NCI-H345 (cell line): ENCODE measurements around the gene SH2D2A.
A peak's percentile ranks its signal among the peaks of the same experiment; 100 is the strongest.

Experiments
- DNase-seq: peaks from one replicate; lab custom pipeline; 2025; lab: John Stamatoyannopoulos, UW

SH2D2A gene

GRCh38 chr1:156823210-156823790 is 6.7 kb upstream of the SH2D2A start:
- no peak for DNase-seq

- no peak for DNase-seq
These were observed 6.0 kb upstream of the SH2D2A start for GRCh38 chr1:156822680-156823079.

GRCh38 chr1:156821801-156822200 is 5.2 kb upstream of the SH2D2A start:
- DNase-seq: no peak

- no peak for DNase-seq
These were observed 656 bp downstream of the SH2D2A start for GRCh38 chr1:156815961-156816422.

- DNase-seq: no peak
These were observed 1.3 kb downstream of the SH2D2A start for GRCh38 chr1:156815307-156815826.

GRCh38 chr1:156814571-156815260 is 1.9 kb downstream of the SH2D2A start:
- no peak for DNase-seq

- DNase-seq: peak; percentile 30
These were observed 2.7 kb downstream of the SH2D2A start for GRCh38 chr1:156813750-156814570.

GRCh38 chr1:156813298-156813697 is 3.4 kb downstream of the SH2D2A start:
- DNase-seq: no peak

- no peak for DNase-seq
These were observed 4.2 kb downstream of the SH2D2A start for GRCh38 chr1:156812293-156812990.

- no peak for DNase-seq
These were observed 5.5 kb downstream of the SH2D2A start for GRCh38 chr1:156811168-156811567.

- no peak for DNase-seq
These were observed 6.8 kb downstream of the SH2D2A start for GRCh38 chr1:156809711-156810366.

GRCh38 chr1:156809281-156809680 is 7.4 kb downstream of the SH2D2A start:
- DNase-seq: no peak

GRCh38 chr1:156808186-156809030 is 8.2 kb downstream of the SH2D2A start:
- DNase-seq: no peak

GRCh38 chr1:156807627-156808026 is 9.0 kb downstream of the SH2D2A start:
- DNase-seq: no peak

- no peak for DNase-seq
These were observed 9.9 kb downstream of the SH2D2A start for GRCh38 chr1:156806512-156807440.

- no peak for DNase-seq
These were observed 10.7 kb downstream of the SH2D2A start for GRCh38 chr1:156805766-156806511.

GRCh38 chr1:156804572-156805243 is 11.9 kb downstream of the SH2D2A start:
- no peak for DNase-seq

- no peak for DNase-seq
These were observed 12.6 kb downstream of the SH2D2A start for GRCh38 chr1:156804026-156804425.
